Transverse colon (tissue), 4 donors: ENCODE data around the gene CARMIL1. TPM values are rescaled to one million over a fixed set of nuclear protein-coding genes. Genes with fewer than 3 reads are reported as not detected.

ENCODE experiments used
- DNase-seq: peaks from one replicate; pipeline ENCODE4 v3.0.0-alpha.2; 2019
- H3K27ac ChIP-seq, 4 donors: fragments of 200-600 bp; sonication (generic); 2 replicates each; pipeline ENCODE4 v1.5.1; 2016 to 2018; ENCODE audit warnings: inconsistent platforms in 4 of 4
- H3K27me3 ChIP-seq: fragments of 200-600 bp; sonication (generic); 2 replicates; pipeline ENCODE4 v1.5.1; 2017; ENCODE audit warnings: inconsistent platforms
- H3K36me3 ChIP-seq, 4 donors: fragments of 200-600 bp; sonication (generic); 2 replicates each; pipeline ENCODE4 v1.5.1; 2017 to 2019; ENCODE audit warnings: inconsistent platforms in 4 of 4
- H3K4me1 ChIP-seq, 4 donors: fragments of 200-600 bp; sonication (generic); 2 replicates each; pipeline ENCODE4 v1.5.1; 2017 to 2020; ENCODE audit warnings: inconsistent platforms in 4 of 4
- H3K4me3 ChIP-seq, 4 donors: fragments of 200-600 bp; sonication (generic); 1 replicate in 1 of 4; 2 replicates in 3 of 4; pipeline versions ENCODE4 v1.5.1 to v1.6.1; 2017 to 2019; ENCODE audit warnings: inconsistent platforms in 4 of 4
- H3K9me3 ChIP-seq, 2 donors: fragments of 200-600 bp; sonication (generic); 2 replicates each; pipeline ENCODE4 v1.5.1; 2017 to 2019; ENCODE audit warnings: inconsistent platforms in 2 of 2
- EP300 ChIP-seq: sonication (generic); formaldehyde crosslinking; IDR thresholded peaks from one replicate; pipeline ENCODE4 v1.6.1; 2017; ENCODE audit warnings: antibody characterized with exemption, low read depth
- POLR2A ChIP-seq: fragments of 450-650 bp; IDR thresholded peaks from one replicate; pipeline ENCODE4 v1.6.1; 2016; ENCODE audit warnings: antibody characterized with exemption, mild to moderate bottlenecking, moderate library complexity
- POLR2AphosphoS5 ChIP-seq, 3 donors: sonication (generic); formaldehyde crosslinking; IDR thresholded peaks; one replicate each; pipeline ENCODE4 v1.6.1; 2016; ENCODE audit warnings: antibody characterized with exemption in 3 of 3
- whole genome bisulfite sequencing, 2 donors: methylation state at CpG; one replicate each; pipeline ENCODE4 v1.1.5; 2018; ENCODE audit warnings: low coverage in 1 of 2; 5-methylcytosine and 5-hydroxymethylcytosine counted together
- in situ Hi-C, 4 donors: fragments of 200-750 bp; cut with MboI; loops; one replicate each; pipeline versions ENCODE4 v1.15.0 to v1.15.1; 2017; ENCODE audit warnings: low sequenced_read_pairs in 3 of 4, low pct_ligation_motif_present in 1 of 4, low pct_unique_long_range_greater_than_20kb in 1 of 4
- intact Hi-C: fragments of 100-400 bp; cut with DNase I; formaldehyde crosslinking; loops from one replicate; pipeline ENCODE4 v1.15.1; 2023; ENCODE audit warnings: low total_unique reads
- total RNA-seq, 4 donors: library from RNA; depleted of rRNA; stranded (reverse); fragments of >200 nt; gene quantifications; one replicate each; pipeline ENCODE4 v1.1.0, GENCODE V29; 2016
- TF ChIP-seq, protein P1 (sequence below), 5 experiments: fragments of 200-600 bp in 3 of 5; fragments of 450-650 bp in 2 of 5; sonication (generic) in 3 of 5; IDR thresholded peaks; 1 replicate in 2 of 5; 2 replicates in 3 of 5; pipeline ENCODE4 v1.5.1; 2016 to 2017; ENCODE audit warnings: antibody characterized with exemption in 5 of 5, inconsistent platforms in 3 of 5, mild to moderate bottlenecking in 2 of 5, moderate library complexity in 1 of 5

CARMIL1 gene
- total RNA-seq, 4 donors from 2014 or later, result 25.1 to 93.5 (median 61.0) TPM

DNA sequence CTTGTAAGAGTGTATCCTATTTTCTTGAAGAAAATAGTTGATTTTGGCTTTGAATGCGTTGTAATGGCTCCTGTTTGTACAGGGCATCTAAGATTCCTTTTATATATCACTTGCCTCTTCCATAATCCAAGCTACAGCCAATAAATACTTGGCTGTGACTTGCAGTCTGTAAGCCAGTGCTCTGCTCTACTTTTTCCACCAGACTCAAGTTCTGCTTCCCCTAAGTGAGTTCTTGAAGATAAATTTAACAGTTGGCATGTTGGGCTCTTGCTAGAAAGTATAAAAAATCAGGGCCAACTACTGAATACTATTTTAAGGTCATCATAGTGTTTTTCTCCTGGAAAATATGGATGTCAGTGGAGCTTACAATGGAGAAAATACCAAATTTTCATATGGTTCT lies 336.3 kb downstream of the CARMIL1 start:
- peaks cover 0 to 17% (median 0%) of the 10 kb centered on the region in 4 donors for H3K4me1 ChIP-seq
- TF ChIP-seq POLR2A (no peak), POLR2AphosphoS5 (IDR thresholded peaks at IDR 0.05) (no peak), EP300 (no peak)
- TF ChIP-seq, protein P1, sequence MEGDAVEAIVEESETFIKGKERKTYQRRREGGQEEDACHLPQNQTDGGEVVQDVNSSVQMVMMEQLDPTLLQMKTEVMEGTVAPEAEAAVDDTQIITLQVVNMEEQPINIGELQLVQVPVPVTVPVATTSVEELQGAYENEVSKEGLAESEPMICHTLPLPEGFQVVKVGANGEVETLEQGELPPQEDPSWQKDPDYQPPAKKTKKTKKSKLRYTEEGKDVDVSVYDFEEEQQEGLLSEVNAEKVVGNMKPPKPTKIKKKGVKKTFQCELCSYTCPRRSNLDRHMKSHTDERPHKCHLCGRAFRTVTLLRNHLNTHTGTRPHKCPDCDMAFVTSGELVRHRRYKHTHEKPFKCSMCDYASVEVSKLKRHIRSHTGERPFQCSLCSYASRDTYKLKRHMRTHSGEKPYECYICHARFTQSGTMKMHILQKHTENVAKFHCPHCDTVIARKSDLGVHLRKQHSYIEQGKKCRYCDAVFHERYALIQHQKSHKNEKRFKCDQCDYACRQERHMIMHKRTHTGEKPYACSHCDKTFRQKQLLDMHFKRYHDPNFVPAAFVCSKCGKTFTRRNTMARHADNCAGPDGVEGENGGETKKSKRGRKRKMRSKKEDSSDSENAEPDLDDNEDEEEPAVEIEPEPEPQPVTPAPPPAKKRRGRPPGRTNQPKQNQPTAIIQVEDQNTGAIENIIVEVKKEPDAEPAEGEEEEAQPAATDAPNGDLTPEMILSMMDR (IDR thresholded peaks at IDR 0.05), result no peak
- H3K36me3 ChIP-seq, result peaks cover 0 to 10% (median 0%) of the 10 kb centered on the region in 4 donors
- H3K27me3 ChIP-seq, result no peaks in the 10 kb centered on the region
- no peak overlapping the region for H3K27ac ChIP-seq
- no peak overlapping the region for H3K4me3 ChIP-seq
- in situ Hi-C loops, result no loop called here
- DNase-seq, result no peak
- intact Hi-C loops, result no loop called here
- 80 to 100% methylated on average over 1 of the region's 1 CpG for WGBS, 2 donors
- H3K9me3 ChIP-seq, result no peaks in the 10 kb centered on the region

DNA sequence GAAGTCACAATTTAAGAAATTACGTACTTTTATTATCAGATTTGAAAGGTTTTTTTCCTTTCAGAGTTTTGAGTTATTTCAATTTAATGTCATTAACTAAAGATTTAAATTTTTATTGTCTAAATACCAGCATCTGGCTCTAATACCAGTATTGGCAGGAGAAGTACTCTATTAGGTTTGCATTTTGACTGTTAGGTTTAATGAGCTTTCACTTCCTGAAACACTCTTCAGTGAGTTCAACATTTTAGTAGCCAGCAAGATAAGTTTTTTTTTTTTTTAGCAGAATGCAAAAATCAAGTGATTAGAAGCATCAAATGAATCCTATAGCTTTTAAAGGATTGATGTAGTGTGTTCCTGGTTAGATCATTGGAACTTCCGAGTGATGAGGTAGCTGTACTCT lies 338.8 kb downstream of the CARMIL1 start:
- Histone ChIP-seq H3K4me1 (peaks cover 0 to 15% (median 0%) of the 10 kb centered on the region in 4 donors), H3K4me3 (no peak overlapping the region), H3K9me3 (no peaks in the 10 kb centered on the region), H3K27ac (no peak overlapping the region), H3K27me3 (no peaks in the 10 kb centered on the region), H3K36me3 (no peaks in the 10 kb centered on the region)
- no peak for DNase-seq
- intact Hi-C loops (no loop called here), in situ Hi-C loops (no loop called here)
- WGBS, 2 donors, result 88 to 100% methylated on average over 2 of the region's 2 CpGs
- TF ChIP-seq EP300 (no peak), POLR2A (no peak), POLR2AphosphoS5 (IDR thresholded peaks at IDR 0.05) (no peak)
- TF ChIP-seq, protein P1 (IDR thresholded peaks at IDR 0.05), result no peak

DNA sequence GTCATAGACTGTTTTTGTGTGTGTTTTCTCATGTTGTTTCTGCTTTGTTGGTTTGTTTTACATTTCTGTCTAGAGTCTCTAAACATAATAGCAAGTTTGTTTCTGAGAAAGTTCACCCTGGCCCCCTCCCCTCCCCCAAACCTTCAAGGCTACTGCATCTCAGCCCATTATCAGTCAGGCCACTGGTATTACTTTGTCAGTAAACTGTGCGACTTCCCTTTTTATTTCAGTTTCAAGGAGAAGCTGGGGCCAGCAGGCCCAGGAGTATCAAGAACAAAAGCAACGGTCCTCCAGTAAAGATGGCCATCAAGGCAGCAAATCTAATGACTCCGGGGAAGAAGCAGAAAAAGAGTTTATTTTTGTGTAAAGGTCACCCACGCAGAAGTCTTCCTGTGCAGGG lies 340.0 kb downstream of the CARMIL1 start:
- TF ChIP-seq EP300 (no peak), POLR2A (no peak), POLR2AphosphoS5 (IDR thresholded peaks at IDR 0.05) (no peak)
- TF ChIP-seq, protein P1 (IDR thresholded peaks at IDR 0.05), result no peak
- Histone ChIP-seq H3K27ac (no peak overlapping the region), H3K4me3 (no peak overlapping the region), H3K27me3 (no peaks in the 10 kb centered on the region), H3K4me1 (peaks cover 0 to 4% (median 0%) of the 10 kb centered on the region in 4 donors), H3K36me3 (no peaks in the 10 kb centered on the region), H3K9me3 (no peaks in the 10 kb centered on the region)
- WGBS, 2 donors, result 72 to 77% methylated on average over 4 of the region's 4 CpGs
- DNase-seq, result no peak
- in situ Hi-C loops, result no loop called here
- intact Hi-C loops, result no loop called here

DNA sequence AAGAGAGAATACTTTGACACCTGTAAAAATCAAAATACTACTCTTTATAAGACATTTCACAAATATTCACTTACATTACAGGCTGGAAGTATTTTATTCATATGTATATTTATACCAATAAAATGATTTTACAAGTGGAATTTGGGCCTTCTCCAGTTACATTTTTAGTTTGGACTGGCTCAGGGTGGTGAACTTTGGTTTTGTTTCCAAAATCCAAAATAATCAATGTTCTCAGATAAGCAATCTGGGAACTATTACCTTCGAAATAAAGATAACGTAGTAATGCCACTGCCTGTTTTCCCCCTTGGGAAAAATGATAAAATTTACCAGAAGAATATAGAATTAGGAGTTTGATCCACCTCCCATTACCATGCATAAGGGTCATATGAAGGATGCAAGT lies 341.2 kb downstream of the CARMIL1 start:
- Histone ChIP-seq H3K9me3 (no peaks in the 10 kb centered on the region), H3K4me3 (no peak overlapping the region), H3K36me3 (no peaks in the 10 kb centered on the region), H3K27me3 (no peaks in the 10 kb centered on the region), H3K27ac (no peak overlapping the region), H3K4me1 (no peaks in the 10 kb centered on the region)
- intact Hi-C loops (no loop called here), in situ Hi-C loops (no loop called here)
- TF ChIP-seq EP300, result no peak
- TF ChIP-seq, protein P1 (IDR thresholded peaks at IDR 0.05), result no peak
- no peak for TF ChIP-seq POLR2AphosphoS5 (IDR thresholded peaks at IDR 0.05)
- TF ChIP-seq POLR2A, result no peak
- 96 to 100% methylated on average over 2 of the region's 2 CpGs for WGBS, 2 donors
- DNase-seq, result no peak
